Activated T-helper 1 cell treated with anti-CD3 and anti-CD28 coated beads, Interleukin-2, amount 50 U/mL, for 16 hours (primary cell): Measurements from ENCODE around the gene SEC14L1.
"Not testable (repeated sequence)": the region's sequence is repeated elsewhere in the genome, so short reads cannot be mapped to it uniquely, and the experiment has no call there.

Experiments used
- DNase-seq, 2 donors: peaks; one replicate each; pipeline ENCODE4 v3.0.0-alpha.2; 2020; ENCODE audit warnings: low read depth in 1 of 2, low spot score in 1 of 2

SEC14L1 gene

GRCh38 chr17:77231076-77231871, 90.5 kb downstream of the SEC14L1 start:
- no peak for DNase-seq

GRCh38 chr17:77233127-77233526, 92.4 kb downstream of the SEC14L1 start:
- DNase-seq, result no peak

GRCh38 chr17:77233635-77234334, 93.0 kb downstream of the SEC14L1 start:
- no peak for DNase-seq

GRCh38 chr17:77234695-77235094, 93.9 kb downstream of the SEC14L1 start:
- no peak for DNase-seq

- DNase-seq, result no peak
Observed at GRCh38 chr17:77235370-77235941, 94.7 kb downstream of the SEC14L1 start.

GRCh38 chr17:77237232-77238008, 96.7 kb downstream of the SEC14L1 start:
- no peak for DNase-seq

GRCh38 chr17:77240976-77241375, 100.2 kb downstream of the SEC14L1 start:
- DNase-seq, result no peak

GRCh38 chr17:77242118-77242851, 101.5 kb downstream of the SEC14L1 start:
- DNase-seq, result no peak

- DNase-seq, result no peak
Observed at GRCh38 chr17:77245162-77245926, 104.6 kb downstream of the SEC14L1 start.

- DNase-seq, result no peak
Observed at GRCh38 chr17:77246110-77247047, 105.6 kb downstream of the SEC14L1 start.

- peak; percentile 75 to 85 for DNase-seq
Observed at GRCh38 chr17:77247048-77247541, 106.3 kb downstream of the SEC14L1 start.

GRCh38 chr17:77247609-77248008, 106.8 kb downstream of the SEC14L1 start:
- DNase-seq, result no peak

- DNase-seq, result no peak
Observed at GRCh38 chr17:77248216-77249114, 107.7 kb downstream of the SEC14L1 start.

GRCh38 chr17:77251622-77252183, 110.9 kb downstream of the SEC14L1 start:
- no peak for DNase-seq

- DNase-seq, result not testable (repeated sequence)
Observed at GRCh38 chr17:77252306-77252705, 111.5 kb downstream of the SEC14L1 start.

GRCh38 chr17:77253611-77254051, 112.9 kb downstream of the SEC14L1 start:
- DNase-seq, result no peak
